KOPT-K1 (cell line): ENCODE measurements around the gene YRDC.

ENCODE experiments used
- H3K27ac ChIP-seq: fragments of 200-600 bp; sonication (generic); 2 replicates; pipeline ENCODE4 v1.5.1; 2016; ENCODE audit warnings: antibody characterized with exemption, mild to moderate bottlenecking, low read depth, low read length; ENCODE audit not compliant: poor library complexity, severe bottlenecking
- H3K36me3 ChIP-seq: fragments of 200-600 bp; sonication (generic); 2 replicates; pipeline ENCODE4 v1.5.1; 2017; ENCODE audit warnings: antibody characterized with exemption, mild to moderate bottlenecking, low read length, moderate library complexity; ENCODE audit not compliant: insufficient read depth
- H3K9me3 ChIP-seq: fragments of 200-600 bp; sonication (generic); 2 replicates; pipeline ENCODE4 v1.5.1; 2017; ENCODE audit warnings: antibody characterized with exemption, low read length, mild to moderate bottlenecking; ENCODE audit not compliant: insufficient read depth, poor library complexity, severe bottlenecking

YRDC gene, protein sequence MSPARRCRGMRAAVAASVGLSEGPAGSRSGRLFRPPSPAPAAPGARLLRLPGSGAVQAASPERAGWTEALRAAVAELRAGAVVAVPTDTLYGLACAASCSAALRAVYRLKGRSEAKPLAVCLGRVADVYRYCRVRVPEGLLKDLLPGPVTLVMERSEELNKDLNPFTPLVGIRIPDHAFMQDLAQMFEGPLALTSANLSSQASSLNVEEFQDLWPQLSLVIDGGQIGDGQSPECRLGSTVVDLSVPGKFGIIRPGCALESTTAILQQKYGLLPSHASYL

GRCh38 chr1:37807555-37808368 is at the start of gene YRDC, which contains the start of gene C1orf122:
Gene YRDC, minus strand, starts transcription at chr1:37808208. Its CDS starts 28 bp downstream, at chr1:37808180.
Gene C1orf122, plus strand, starts transcription at chr1:37807790. Its CDS starts 615 bp downstream, at chr1:37808405.
- Histone ChIP-seq H3K36me3 (peaks cover 45% of the 10 kb centered on the region), H3K27ac (peak within 1 kb of the TSS; percentile 75)

DNA sequence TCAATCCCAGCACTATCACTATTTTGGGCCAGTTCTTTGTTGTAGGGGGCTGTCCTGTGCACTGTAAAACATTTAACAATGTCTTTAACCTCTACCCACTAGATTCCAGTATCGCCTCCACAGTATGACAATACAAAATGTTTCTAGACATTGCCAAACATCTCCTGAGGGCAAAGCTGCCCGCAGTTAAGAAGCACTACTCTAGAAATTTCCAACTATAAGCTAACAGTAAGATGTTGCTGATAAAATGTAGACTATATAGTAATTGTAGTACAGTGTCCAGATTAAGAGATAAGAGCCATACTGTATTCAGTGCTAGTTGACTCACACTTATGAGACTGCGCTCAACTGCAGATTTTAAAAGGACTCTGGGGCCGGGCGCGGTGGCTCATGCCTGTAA is 46.4 kb upstream of the YRDC start:
- peaks cover 48% of the 10 kb centered on the region for H3K36me3 ChIP-seq
- no peak overlapping the region for H3K27ac ChIP-seq
- H3K9me3 ChIP-seq: no peaks in the 10 kb centered on the region

More at GRCh38 chr1:37807555-37808368, at the start of gene YRDC, which contains the start of gene C1orf122:
- H3K9me3 ChIP-seq: no peaks in the 10 kb centered on the region

- peaks cover 54% of the 10 kb centered on the region for H3K36me3 ChIP-seq
- H3K9me3 ChIP-seq: no peaks in the 10 kb centered on the region
- H3K27ac ChIP-seq: no peak overlapping the region
Observed at GRCh38 chr1:37853157-37853556, 45.1 kb upstream of the YRDC start.

GRCh38 chr1:37851782-37852210 is 43.8 kb upstream of the YRDC start:
- Histone ChIP-seq H3K27ac (no peak overlapping the region), H3K9me3 (no peaks in the 10 kb centered on the region), H3K36me3 (peaks cover 55% of the 10 kb centered on the region)

DNA sequence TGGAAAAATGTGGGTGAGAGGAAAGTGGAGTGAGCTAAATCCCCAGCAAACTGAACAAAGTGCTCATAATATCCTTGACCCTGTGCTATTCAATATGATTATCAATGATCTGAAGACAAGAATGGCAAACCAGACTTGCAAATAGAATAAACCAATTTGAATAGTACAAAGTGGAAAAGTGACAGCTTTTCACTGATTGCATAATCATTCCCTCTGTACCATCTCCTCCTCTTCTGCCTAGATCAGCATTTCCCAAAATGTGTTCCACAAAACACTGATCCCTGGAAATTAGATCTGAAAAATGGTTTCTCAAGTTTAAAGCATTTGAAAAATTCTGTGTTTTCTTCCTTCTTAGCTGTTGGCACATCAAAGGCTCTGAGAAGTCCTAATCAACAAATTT is 43.3 kb upstream of the YRDC start:
- H3K9me3 ChIP-seq: no peaks in the 10 kb centered on the region
- H3K36me3 ChIP-seq: peaks cover 51% of the 10 kb centered on the region
- H3K27ac ChIP-seq: no peak overlapping the region

DNA sequence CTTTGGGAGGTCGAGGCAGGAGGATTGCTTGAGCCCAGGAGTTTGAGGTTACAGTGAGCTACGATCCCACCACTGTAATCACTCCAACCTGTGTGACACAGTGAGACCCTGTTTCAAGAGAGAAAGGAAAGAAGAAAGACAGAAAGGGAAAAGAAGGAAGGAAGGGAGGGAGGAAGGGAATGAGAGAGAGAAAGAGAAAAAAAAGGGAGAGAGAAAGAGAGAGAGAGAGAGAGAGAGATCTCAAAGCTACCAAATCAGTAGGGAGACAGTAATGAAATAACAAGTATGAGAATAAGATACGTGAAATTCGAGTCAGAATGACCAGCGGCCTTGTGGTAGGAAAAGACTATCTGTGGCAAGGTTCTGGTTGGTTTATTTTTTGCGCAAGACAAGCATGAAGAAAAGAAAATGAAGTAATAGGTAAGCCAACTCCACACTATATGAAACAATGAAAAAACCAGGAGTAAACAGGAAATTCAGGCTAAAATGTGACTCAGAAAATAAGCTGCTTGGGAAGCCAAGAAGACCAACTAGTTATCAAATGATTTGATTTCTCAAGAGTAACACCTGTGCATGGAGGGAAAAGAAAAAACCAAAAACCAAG is 42.4 kb upstream of the YRDC start:
- Histone ChIP-seq H3K27ac (no peak overlapping the region), H3K9me3 (no peaks in the 10 kb centered on the region), H3K36me3 (peaks cover 49% of the 10 kb centered on the region)

DNA sequence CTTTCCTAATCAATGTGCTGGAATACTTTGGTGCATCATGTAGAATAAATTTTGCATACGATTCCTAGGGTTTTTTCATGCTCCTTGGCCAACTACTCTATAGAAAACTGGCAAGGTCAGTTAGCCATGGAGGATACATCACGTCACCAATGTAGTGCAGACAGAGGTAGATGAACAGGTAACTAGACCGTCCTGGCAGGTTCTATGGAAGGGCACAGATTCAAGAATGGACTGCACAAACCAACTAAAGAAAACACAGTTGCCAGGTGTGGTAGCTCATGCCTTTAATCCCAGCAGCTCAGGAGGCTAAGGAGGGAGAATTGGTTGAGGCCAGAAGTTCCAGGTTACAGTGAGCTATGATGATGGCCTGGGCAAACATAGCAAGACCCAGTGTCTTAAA is 41.5 kb upstream of the YRDC start:
- peaks cover 44% of the 10 kb centered on the region for H3K36me3 ChIP-seq
- no peak overlapping the region for H3K27ac ChIP-seq

DNA sequence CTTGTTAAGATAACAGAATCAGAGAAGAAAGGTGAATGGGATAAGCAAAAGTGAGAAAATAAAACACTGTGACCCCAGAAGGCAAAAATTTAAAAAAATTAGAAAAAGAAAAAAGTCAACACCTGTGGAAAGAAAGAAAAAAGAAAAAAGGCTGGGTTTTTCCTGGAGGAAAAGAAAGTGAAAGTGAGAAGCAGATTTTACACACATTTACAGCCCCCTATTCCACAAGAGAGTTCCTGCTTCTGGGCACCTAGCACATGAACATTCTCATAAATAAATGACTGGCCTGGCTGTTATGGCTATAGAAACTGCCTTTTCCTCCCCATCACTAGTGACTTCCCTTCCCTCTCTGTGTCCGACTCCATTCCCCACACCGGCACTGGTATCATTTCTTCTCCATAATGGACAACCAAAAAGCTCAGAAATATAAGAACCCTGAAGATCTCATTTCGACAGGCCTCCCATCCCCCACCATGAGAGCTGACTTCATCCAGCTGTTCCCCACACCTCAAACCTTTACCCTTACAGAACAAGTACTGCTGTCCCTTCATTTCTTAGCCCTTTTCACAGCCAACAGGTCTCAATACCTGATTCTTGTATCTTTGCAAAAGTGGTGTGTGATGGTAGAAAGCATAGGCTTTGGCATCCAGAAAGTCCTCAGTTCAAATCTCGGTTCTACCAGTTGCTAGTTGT is 38.8 kb upstream of the YRDC start:
- Histone ChIP-seq H3K27ac (peak overlapping the region; percentile 23), H3K9me3 (no peaks in the 10 kb centered on the region), H3K36me3 (peaks cover 31% of the 10 kb centered on the region)

More for the DNA sequence above, 41.5 kb upstream of the YRDC start:
- H3K9me3 ChIP-seq: no peaks in the 10 kb centered on the region

DNA sequence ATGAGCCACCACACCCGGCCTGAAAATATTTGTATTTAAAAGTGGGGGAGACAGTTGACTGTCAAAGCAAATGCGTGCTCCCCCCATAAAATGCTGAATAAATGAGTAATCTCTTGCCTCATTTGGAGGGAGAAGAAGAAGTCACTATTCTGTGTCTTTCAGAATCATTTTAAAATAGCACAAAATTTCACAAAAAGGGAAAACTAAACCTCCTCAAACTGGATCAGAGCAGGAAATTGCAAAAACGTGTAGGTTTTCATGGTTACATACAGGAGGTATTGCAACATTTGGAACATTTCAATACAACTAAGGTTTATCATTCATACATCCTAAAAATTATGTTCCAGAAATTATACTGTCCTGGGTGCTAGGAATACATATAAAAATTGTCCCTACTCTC is 37.8 kb upstream of the YRDC start:
- H3K27ac ChIP-seq: no peak overlapping the region

DNA sequence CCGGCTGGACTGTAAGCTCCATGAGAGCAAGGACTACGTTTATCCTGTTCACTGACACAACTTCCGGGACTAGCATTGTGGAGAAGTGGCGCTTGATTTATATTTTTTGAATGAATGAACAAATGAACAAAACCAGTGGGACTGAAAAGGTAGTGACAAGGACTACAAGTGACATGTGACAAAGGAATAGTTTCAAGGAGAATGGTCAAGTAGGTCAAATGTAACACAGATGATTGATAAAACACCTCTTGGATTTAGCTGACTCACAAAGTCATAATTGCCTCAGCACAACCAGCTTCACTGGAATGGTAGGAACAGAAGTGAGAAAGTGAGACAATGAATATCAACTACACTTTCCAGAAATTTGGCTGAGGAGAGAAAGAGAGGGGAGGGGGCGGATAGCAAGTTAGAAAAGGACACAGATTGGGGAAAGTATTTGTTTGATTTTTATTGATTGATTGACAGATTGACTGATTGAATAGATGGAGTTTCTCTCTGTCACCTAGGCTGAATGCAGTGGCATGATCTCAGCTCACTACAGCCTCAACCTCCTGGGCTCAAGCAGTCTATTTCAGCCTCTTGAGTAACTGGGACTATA is 37.1 kb upstream of the YRDC start:
- no peak overlapping the region for H3K27ac ChIP-seq
- H3K36me3 ChIP-seq: peaks cover 34% of the 10 kb centered on the region

More for the DNA sequence above, 37.8 kb upstream of the YRDC start:
- Histone ChIP-seq H3K9me3 (no peaks in the 10 kb centered on the region), H3K36me3 (peaks cover 36% of the 10 kb centered on the region)

DNA sequence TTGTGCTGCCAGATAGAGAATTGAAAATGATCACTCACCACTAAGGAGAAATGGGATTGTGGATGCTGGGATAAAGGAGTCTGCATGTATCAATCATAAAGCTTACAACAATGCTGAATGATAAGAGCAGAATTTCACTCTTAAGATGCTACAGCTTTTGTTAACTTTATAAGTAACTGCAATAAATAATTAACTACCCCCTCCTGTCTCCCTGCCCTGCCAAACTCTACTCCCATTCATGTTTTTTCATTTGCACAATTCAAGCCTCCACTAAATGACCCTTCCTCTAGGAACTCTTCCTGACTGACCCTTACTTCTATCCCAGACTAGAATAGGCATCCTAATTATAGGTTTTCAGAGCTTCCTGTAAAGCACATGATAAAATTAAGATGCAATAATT is 36.5 kb upstream of the YRDC start:
- H3K27ac ChIP-seq: no peak overlapping the region
- H3K36me3 ChIP-seq: peaks cover 40% of the 10 kb centered on the region
- no peaks in the 10 kb centered on the region for H3K9me3 ChIP-seq

More for the DNA sequence above, 37.1 kb upstream of the YRDC start:
- no peaks in the 10 kb centered on the region for H3K9me3 ChIP-seq

GRCh38 chr1:37841652-37842051 is 33.6 kb upstream of the YRDC start:
- H3K9me3 ChIP-seq: no peaks in the 10 kb centered on the region
- H3K36me3 ChIP-seq: peaks cover 53% of the 10 kb centered on the region
- H3K27ac ChIP-seq: no peak overlapping the region

- H3K9me3 ChIP-seq: no peaks in the 10 kb centered on the region
- H3K27ac ChIP-seq: no peak overlapping the region
- H3K36me3 ChIP-seq: peaks cover 60% of the 10 kb centered on the region
Observed at GRCh38 chr1:37840711-37841110, 32.7 kb upstream of the YRDC start.

- Histone ChIP-seq H3K36me3 (peaks cover 66% of the 10 kb centered on the region), H3K27ac (no peak overlapping the region), H3K9me3 (no peaks in the 10 kb centered on the region)
Observed at GRCh38 chr1:37839676-37840075, 31.7 kb upstream of the YRDC start.
